Measurements from ENCODE around the gene TSKU. TPM values are rescaled to one million over a fixed set of nuclear protein-coding genes. Genes with fewer than 3 reads are reported as not detected.

The TSKU gene
- total RNA-seq, 1 donor from 2014 or later: 79.5 TPM

DNA sequence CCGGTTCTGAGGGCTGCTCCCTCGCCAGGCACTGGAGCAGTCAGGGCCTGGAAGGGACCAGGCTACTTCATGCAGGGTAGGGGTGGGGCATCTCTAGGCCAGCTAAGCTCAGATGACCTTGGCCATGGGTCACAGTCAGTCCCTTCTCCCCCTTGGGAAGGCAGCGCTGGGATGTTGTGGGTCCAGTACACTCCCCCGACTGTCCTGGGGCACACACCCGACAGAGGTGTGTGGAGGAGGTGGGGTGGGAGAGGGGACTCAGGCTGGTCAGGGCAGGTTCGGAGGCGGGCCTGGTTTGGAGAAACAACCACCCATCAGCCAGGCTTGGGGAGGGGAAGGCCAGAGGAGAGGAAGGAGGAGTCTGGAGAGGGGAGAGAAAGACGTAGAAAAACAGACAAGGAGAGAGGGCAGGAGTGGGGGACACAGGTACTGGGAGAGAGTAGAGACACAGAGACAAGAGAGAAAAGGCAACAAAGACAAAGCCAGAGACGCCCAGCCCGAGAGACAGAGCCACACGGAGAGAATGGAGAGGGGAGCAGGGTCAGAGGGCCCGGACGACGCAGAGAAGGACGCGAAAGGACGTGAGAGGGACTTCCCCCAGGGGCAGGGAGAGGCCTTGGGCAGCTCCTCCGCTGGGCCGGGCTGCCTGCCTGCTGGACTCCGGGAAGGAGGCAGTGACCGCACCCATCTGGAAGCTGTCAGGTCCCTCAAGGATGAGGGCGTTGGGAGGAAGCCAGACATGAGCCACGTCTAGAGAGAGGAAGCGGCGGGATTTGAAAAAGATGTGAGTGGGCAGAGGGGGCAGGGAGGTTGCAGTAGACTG is 30.6 kb upstream of the TSKU start:
- peak; percentile 85 for DNase-seq (ENCODE audit: low spot score)

DNA sequence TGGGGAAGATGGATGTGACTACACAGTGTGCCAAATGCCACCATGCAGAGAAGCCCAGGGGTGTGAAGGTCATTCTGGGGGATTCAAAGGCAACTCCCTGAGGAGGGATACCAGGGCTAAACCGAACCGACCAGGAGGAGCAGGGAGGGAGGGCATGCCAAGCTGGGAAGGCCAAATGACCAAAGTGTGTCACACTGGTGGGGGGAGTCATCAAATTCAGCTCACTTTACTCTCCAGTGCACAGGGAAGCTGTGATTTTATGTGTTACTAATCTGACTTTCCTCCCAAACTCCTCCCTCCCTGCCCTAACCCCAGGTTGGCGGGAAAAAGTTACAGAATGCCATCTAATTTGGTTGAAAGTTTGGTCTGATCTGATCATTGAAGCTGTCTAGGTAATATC is 29.7 kb upstream of the TSKU start:
- no peak for DNase-seq (ENCODE audit: low spot score)

DNA sequence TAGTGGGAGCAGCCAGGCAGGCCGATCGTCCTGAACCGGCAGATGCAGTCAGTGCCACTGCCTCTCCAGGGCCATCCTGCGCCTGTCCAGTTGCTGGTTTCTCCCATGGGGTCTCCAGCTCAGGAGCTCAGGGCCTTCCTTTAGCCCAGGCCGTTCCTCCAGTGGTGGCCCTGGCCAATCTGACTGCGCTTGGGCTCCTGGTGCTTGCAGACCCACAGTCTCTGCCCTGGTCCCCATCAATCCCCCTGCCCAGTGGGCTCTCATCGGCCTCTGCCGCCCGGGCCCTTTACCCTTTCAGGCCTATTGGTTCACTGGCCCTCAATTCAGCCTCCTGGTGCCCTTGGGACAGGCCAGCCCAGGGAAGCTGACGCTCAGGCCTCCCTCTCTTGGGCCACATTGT is 29.2 kb upstream of the TSKU start:
- no peak for DNase-seq (ENCODE audit: low spot score)

DNA sequence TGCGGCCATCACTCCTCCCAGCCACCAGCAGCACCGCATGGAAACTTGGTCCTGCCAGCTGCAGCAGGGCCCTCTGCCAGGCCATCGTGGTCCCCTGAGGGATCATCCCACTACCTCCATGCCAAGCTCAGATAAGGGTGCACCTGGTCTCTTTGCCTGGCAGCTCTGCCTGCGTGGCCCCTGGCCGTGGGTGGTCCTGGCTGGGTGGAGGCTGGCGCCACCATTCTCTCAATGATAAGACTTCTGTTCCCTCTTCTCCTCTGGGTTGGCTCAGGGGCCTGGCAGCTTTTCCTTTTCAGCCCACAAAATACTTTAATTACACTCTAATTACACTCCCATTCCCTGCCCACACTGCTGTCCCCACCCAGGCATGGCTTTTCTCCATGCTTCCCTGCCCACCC is 26.8 kb upstream of the TSKU start:
- DNase-seq (ENCODE audit: low spot score): no peak

DNA sequence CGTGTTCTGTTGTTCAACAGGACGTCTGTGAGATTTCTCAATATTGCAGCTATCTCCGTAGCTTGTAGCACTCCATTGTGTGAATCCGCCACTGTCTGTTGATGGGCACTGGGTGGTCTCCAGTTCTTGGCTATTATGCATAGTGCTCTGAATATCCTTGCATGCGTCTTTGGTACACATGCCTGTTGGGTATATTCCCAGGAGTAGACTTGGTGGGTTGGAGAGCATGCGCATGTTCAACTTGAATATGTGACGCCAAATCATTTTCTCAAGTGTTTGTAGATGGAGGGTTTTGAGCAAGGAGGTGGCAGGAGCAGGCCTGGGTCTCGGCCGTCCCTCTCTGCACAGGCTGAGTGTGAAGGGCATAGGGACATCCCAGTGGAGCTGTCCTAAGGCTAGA is 24.8 kb upstream of the TSKU start:
- DNase-seq (ENCODE audit: low spot score): no peak

DNA sequence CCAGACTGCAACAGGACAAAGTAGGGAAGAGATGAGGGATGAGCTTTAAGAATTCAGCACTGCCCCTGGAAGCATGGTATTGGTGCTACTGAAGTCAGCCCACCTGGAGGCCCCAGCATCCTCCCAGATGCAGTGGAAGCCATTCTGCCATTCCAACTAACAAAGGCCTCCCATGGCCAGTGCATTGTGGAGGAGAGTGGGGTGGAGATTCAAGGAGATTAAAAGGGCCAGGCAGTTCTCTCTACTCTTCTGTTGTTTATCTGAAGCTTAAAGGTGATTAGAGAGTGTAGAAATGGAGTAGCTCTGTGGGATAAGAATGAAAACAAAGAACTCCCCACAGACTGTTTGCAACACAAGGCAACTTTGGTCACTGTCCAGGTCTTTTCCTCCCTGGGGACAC is 24.1 kb upstream of the TSKU start:
- no peak for DNase-seq (ENCODE audit: low spot score)

DNA sequence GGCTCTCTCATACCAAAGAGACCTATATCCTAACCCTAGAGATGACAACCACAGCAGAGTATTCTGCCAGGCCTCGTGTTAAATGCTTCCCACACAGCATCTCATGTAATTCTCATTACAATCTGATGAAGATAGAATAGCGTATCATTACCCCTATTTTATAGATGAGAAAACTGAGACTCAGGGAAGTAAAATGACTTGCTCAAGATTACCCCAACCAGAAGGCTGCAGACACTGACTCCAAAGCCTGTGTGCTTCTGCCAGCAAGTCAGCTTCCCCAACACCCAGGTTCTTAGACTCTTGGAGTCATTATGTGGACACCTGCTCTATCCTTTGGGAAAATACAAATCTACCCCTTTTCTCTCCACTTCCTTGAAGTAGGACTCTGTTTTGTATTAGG is 23.6 kb upstream of the TSKU start:
- no peak for DNase-seq (ENCODE audit: low spot score)

DNA sequence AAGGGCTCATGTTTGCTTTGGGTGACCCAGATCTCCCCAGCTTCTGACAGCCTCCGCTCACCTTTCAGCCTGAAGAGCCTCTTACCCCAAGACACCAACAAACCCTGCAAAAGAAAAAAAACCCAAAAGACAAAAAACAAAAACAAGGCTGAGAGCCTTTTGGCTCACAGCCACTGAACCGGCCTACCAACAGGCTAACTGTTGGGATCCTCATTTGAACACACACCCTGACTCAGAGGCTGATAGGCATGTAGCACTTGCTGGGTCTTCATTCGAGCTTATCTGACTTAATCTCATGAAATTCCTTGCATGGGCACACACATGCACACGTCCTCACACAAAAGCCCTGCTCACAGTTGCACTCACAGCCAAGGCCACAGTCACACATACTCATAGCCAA is 22.9 kb upstream of the TSKU start:
- DNase-seq (ENCODE audit: low spot score): no peak

DNA sequence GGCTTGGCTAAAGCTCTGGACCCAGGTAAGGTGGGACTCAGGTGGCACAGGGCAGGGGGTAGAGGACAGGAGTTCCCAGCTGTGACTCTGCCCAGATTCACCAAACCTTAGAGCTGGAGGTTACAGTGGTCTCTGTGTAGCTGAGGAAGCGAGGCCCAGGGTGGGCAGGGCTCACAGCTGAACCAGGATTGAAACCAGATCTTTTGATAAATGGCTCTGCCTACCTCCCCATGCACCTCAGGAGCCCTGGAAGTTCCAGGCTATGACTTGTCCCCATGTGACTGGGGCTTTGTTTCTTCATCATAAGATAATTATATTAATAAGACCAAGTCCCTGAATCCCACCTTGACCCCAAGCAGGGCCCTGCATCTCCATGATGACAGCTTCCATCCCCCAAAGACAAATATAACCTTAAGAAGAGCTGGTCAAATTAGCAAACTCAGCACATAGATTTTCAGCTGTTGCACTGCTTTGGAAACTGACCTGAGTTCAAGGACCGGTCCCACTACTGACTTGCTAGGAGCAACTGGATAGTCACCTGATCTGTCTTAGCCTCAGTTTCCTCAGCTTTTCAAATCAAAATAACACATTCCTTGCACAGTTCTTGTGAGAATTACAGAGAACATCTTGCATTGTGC is 21.3 kb upstream of the TSKU start:
- no peak for DNase-seq (ENCODE audit: low spot score)

DNA sequence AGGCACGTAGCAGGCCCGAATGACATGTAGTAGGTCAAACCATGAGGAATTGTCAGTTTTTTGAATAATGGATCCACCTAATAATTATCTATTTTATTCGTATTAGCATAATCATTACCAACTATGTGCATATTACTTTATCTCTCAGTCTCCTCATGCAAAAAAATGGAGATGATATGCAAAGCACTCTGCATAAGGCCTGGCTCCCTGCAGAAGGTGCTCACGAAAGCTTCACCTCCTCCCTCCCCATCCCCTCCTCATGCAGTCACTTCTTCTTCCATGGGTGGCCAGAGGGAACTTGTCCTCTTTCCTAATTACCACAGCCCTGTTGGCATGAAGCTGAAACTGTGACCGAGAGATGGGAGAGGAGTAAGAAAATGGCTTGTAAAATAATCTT is 20.8 kb upstream of the TSKU start:
- no peak for DNase-seq (ENCODE audit: low spot score)

DNA sequence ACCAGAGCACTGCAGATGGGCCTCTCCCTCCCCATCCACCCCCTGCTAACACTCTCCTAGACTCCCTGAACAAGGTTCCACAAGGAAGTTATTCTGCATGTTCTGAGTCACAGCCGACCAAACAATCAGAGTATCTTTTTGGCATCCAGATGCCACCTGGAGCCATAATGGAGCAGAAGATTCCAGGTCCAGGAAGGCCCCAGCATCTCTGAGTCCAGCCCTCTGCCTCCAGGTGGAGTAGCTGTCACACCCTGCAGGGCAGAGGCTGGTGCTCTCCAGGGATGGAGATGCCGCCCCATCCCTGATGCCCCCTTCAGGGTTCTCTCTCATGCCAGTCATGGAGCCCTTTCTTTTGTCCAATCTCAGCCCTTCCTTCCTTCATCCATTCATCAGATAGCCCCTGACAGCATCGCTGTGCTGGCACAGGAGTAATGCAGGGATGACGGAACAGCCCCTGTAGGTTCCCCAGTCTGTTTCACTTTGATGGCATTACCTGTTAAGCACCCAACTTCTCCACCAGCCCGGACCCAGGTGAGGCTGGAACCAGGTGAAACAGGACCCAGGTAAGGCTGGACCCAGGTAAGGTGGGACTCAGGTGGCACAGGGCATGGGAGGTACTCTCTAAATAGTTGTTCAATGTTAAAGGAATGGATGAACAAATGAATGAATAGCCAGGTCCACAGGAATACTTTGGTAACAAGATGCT is 20.1 kb upstream of the TSKU start:
- no peak for DNase-seq (ENCODE audit: low spot score)

DNA sequence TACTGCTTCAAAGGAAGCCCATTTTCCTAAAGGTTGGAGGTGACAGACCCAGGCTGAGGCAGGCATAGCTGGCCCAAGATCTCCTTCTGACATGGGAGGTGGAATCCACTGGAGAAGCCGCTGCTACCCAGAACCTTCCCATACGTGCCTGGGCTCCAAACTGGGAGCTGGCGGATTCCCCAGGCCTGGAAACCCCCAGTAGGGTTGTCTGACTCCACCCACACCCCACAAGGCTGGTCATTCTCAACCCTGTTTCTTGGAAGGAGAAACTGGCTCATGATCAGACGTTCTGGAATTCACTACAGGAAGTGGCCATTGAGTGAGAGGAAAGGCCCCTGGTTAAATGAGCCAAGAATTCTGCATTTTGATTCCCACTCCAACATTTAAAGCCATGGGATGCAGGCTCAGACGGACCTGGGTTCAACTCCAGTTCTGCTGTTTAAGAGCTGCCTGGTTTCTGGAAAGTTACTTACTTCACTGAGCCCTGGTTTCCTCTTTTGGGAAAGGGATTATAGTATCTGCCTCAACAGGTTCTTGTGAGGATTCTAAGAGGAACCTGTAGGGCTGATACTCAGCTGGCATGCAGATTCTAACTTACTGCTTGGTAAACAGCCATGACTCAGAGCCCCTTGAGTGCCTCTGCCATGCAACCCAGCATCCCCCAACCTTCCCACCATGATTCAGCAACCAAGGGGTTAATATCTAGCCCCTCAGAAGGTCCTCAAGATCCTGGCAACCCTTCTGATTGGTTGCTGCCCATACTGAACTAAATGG is 19.4 kb upstream of the TSKU start:
- no peak for DNase-seq (ENCODE audit: low spot score)

DNA sequence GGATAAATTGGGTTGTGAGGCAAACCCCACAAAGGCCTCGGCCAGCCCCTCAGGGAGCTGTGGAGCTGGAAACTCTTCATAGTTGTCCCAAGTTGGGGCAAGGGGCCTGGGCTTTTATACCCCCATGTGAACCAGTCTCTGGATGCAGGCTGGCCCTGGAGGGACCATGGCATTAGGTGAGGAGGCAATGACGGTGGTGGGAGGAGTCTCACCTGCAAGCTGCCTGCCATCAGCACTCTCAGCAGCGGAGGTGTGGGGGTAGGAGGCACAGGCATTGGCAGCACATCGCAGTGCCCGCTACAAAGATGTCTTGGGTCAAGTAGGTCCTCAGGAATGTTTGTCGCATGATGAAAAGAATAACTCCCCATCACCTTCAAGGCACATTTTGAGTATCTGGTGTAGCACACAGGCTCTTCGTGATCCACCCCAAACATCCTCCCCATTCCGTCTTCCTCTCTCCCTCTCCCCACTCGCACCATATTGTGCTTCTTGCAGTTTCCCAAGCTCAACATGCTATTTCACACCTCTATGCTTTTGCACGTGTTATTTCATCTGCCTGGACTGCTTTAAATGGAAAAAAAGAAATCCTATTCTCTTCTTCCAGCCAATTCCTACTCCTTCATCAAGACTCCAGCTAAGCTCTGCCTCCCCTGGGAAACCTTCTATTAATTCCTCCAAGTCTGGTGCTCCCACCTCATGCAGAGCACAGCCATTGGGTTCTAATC is 18.1 kb upstream of the TSKU start:
- no peak for DNase-seq (ENCODE audit: low spot score)

DNA sequence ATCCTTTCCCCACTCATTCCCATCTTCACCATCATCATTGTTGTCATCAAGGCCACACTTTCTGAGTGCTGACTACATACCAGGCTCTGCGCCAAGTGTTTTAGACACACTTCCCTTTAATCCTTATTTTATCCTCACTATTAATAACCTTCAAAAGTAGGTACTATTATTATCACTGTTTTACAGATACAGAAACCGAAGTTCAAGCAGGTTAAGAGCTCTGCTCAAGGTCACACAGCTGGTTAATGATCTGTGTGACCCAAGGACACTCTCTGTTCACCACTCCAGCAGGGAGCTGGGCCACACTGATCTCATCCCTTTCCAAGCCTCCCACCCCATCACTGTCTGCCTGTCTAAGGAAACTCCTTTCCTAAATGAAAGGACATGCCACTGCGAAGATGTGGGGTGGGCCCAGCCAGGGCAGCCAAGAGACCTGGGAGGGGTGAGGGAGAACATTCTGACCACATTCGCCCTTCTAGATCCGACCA is 17.2 kb upstream of the TSKU start:
- DNase-seq (ENCODE audit: low spot score): no peak

DNA sequence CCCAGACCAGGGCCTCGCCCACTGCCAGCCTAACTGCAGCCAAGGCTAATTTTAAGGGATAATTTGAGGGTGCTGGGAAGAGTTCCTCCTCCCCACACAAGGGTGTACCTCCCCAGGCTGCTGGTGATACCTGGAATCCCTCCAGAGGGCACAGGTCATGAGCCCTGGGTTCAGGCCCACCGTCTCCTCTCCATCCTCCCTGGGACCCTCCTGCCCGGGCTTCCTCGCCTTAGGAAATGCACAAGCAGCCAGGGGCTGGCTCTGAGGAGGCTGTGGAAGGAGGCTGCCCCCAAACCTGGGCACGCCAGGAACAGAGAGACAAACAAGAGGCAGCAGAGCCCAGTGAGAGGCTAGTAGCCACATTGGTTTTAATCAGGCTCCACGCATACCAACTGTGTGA is 16.6 kb upstream of the TSKU start:
- DNase-seq (ENCODE audit: low spot score): no peak

DNA sequence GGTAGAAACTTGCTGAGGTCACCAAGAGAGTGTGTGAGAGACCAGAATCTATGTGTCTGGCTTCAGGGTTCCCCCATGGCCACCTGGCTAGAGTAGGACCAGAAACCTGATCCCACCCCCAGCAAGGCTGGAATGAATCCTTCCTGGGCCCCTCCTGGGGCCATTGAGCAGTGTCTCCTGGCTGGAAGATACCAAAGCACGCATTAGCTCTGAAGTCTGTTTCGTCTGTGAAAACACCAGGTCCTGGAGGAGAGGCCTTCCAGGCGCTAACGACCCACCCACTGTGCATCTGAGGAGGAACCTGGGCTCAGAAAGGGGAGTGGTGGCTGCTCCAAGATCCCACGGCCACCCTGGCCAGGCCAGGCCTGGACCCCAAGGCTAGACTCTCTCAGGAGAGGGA is 15.5 kb upstream of the TSKU start:
- DNase-seq (ENCODE audit: low spot score): no peak

DNA sequence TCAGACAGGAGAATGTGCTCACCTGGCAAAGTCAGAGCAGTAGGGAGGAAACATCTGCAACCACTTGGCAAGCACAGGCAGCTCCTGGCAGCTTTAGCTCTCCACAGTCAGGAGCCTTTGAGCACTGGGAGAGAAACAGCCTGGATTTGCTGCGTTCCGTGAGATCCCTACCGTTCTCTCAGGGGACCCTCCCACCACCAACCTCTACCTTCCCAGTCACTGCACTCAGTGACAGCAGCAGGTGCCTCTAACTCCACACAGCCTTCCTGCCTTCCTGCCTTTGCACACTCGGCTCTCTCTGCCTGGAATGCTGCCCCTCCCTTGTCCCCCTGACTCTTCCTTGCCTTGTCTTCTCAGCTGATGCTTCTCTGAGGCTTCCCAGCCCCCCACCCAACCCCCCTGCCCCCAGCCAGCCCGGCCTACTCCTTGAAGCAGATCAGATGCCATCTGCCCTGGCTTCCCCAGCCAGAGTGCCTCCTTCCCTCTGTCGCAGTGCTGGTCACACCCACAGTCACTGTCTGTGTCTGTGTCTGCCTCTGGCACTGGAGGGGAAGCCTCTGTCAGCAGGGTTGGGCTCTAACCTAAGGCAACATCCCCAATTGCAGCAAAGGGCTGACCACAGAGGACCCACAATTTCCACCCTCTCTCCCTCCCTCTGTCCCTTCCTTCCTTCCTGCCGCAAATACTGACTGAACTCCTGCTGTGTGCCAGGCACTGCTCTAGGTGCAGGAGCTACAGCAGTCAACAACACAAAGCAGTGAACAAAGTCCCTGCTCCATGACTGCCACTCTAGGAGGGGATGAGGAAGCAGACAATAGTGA is 14.9 kb upstream of the TSKU start:
- DNase-seq (ENCODE audit: low spot score): no peak

DNA sequence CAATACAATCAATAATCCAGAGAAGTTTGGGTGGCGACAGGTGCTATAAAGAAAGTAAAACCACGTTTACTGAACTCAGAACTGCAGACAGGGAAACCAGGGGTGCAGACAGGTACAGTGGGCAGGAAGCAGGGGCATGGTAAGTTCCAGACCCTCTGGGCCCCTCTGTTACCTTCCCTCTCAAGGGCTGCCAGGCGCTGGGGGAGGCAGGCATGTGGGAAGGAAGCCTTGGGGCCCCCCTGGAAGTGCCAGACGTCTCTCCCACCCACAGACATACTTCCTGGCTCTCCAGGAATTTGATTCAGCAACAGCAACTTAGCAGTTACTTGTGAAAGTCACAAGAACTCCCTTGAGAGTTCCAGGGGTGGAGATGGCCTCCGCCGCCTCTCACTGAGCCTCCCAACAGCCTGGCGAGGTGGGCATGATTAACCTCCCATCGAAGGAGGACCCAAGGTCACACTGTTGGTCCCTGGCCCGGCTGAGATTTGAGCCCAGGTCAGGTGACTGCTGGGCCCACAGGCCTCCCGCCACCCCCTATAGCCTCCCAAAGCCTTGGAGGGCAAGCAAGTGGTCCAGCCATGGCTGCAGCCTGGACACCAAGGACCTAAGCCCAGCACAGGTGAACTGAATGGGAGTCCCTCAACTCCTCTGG is 14.1 kb upstream of the TSKU start:
- DNase-seq (ENCODE audit: low spot score): no peak

DNA sequence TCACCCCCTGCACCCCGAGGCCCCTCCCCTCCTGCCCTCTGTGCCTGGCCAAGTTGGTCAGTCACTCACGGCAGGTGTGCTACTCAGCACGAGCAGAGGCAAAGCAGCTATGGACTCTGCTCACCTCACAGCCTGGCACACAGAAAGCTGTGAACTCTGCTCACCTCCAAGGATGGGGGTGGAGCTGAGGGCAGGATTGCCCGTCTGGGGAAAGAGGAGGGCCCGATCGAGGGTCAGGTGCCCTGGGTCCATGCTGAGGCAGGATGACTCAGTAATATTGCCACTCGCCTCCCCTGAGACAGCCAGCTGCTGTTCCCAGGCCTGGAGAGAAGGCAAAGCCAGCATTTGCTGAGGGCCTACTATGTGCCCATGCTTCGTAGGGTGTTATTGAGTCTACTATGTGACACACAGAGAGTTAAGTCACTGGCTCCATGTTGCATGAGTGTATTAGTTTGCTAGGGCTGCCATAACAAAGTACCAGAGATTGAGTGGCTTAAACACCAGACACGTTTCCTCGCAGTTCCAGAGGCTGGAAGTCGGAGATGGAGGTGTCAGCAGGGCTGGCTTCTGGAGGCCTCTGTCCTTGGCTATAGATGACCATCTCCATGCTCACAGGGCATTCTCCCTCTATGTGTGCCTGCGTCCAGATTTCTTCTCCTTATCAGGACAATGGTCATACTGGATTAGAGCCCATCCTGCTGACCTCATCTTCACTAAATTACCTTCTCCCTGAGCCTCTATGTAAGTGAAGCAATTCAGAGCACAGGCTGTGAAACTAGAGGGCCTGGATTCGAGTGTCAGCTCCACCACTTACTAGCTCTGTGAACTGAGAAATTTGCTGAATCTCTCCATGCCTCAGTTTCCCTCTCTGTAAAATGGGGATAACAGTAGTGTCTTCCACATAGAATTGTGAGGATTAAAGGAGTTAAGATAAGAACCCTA is 13.2 kb upstream of the TSKU start:
- no peak for DNase-seq (ENCODE audit: low spot score)
